ENCODE data around the gene ITFG2. TPM values are rescaled to one million over a fixed set of nuclear protein-coding genes. Genes with fewer than 3 reads are reported as not detected.

The ITFG2 gene
- total RNA-seq, 1 experiment from 2014 or later, result 24.6 TPM

DNA sequence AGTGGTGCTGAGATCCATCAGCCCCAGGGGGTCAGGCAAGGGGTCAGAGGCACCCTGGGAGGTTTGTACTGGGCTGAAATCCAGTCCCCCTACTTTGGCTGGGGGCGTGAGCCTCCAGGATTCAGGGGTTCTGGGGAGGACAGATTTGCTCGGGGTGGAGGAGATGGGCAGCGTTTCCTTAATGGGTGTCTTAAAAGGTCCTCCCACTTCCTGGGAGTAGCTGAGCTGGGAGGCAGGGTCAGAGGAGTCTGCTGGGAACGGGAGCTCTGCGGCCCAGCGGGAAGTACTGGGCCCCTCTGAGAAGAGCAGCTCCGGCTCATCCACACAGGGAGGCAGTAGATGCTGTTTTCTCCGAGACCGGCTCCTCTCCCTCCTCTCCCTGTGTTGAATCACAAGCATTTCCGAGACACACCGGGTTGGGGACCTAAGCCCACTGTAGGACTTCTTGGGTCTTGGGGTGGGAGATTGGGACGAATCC is 46.5 kb downstream of the ITFG2 start:
- Histone ChIP-seq H4K20me1 (ENCODE audit: insufficient read depth) (no peaks in the 10 kb centered on the region), H3K36me3 (ENCODE audit: control insufficient read depth in 1 of 2, insufficient read depth in 2 of 2, low read length in 2 of 2) (peaks cover 35 to 42% of the 10 kb centered on the region in 2 experiments; a peak in 3 of 4 replicates), H3K9me2 (ENCODE audit: insufficient read depth) (no peaks in the 10 kb centered on the region), H3K4me1 (ENCODE audit: control insufficient read depth in 1 of 2, insufficient read depth in 2 of 2, low read length in 2 of 2) (no peaks in the 10 kb centered on the region; a peak in 1 of 4 replicates), H3K4me3 (replicated peaks in 1 of 2; ENCODE audit: low read depth in 1 of 2, low read length in 2 of 2) (no peak overlapping the region), H3K27ac (ENCODE audit: low read depth, low read length) (no peak overlapping the region), H3K79me2 (ENCODE audit: insufficient read depth, low read length) (no peaks in the 10 kb centered on the region), H3K9me3 (ENCODE audit: control insufficient read depth in 1 of 2, insufficient read depth in 1 of 2, low read depth in 1 of 2, low read length in 2 of 2) (no peaks in the 10 kb centered on the region), H3K4me2 (ENCODE audit: low read length) (no peak overlapping the region), H3K27me3 (ENCODE audit: insufficient read depth, low read length) (no peaks in the 10 kb centered on the region), H2AFZ (ENCODE audit: low read depth, low read length, poor library complexity, severe bottlenecking) (no peak overlapping the region), H3K9ac (ENCODE audit: low read length) (no peak overlapping the region)
- ChIA-PET POLR2A (no interaction called here), CTCF (no interaction called here), RAD21 (ENCODE audit: low non-redundant PET in 1 of 2, low total read pairs in 2 of 2, uncharacterized antibody in 2 of 2, unreplicated experiment in 2 of 2) (no interaction called here)
- TF ChIP-seq FOSL1 (IDR thresholded peaks at IDR 0.05; ENCODE audit: low read depth) (no peak), EGR1 (IDR thresholded peaks at IDR 0.05; ENCODE audit: low read depth) (no peak), SIN3A (IDR thresholded peaks at IDR 0.05; ENCODE audit: low read depth) (no peak), POLR2AphosphoS5 (IDR thresholded peaks at IDR 0.05; ENCODE audit: low read depth, low read length) (no peak), ZFX (IDR thresholded peaks at IDR 0.05) (no peak), ZNF274 (IDR thresholded peaks at IDR 0.05; ENCODE audit: low read depth, low read length) (no peak), JUND (IDR thresholded peaks at IDR 0.05) (no peak), YY1 (IDR thresholded peaks at IDR 0.05; ENCODE audit: extremely low read depth, insufficient replicate concordance, low read depth, low read length) (no peak), RAD21 (IDR thresholded peaks at IDR 0.05; ENCODE audit: low read depth) (no peak)
- TF ChIP-seq, protein P1, sequence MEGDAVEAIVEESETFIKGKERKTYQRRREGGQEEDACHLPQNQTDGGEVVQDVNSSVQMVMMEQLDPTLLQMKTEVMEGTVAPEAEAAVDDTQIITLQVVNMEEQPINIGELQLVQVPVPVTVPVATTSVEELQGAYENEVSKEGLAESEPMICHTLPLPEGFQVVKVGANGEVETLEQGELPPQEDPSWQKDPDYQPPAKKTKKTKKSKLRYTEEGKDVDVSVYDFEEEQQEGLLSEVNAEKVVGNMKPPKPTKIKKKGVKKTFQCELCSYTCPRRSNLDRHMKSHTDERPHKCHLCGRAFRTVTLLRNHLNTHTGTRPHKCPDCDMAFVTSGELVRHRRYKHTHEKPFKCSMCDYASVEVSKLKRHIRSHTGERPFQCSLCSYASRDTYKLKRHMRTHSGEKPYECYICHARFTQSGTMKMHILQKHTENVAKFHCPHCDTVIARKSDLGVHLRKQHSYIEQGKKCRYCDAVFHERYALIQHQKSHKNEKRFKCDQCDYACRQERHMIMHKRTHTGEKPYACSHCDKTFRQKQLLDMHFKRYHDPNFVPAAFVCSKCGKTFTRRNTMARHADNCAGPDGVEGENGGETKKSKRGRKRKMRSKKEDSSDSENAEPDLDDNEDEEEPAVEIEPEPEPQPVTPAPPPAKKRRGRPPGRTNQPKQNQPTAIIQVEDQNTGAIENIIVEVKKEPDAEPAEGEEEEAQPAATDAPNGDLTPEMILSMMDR (IDR thresholded peaks at IDR 0.05 in 2 of 3, conservative IDR thresholded peaks at IDR 0.05 in 1 of 3; ENCODE audit: borderline replicate concordance in 1 of 3, insufficient read depth in 1 of 3, low read depth in 2 of 3, low read length in 2 of 3), result no peak
- TF ChIP-seq, protein P2, sequence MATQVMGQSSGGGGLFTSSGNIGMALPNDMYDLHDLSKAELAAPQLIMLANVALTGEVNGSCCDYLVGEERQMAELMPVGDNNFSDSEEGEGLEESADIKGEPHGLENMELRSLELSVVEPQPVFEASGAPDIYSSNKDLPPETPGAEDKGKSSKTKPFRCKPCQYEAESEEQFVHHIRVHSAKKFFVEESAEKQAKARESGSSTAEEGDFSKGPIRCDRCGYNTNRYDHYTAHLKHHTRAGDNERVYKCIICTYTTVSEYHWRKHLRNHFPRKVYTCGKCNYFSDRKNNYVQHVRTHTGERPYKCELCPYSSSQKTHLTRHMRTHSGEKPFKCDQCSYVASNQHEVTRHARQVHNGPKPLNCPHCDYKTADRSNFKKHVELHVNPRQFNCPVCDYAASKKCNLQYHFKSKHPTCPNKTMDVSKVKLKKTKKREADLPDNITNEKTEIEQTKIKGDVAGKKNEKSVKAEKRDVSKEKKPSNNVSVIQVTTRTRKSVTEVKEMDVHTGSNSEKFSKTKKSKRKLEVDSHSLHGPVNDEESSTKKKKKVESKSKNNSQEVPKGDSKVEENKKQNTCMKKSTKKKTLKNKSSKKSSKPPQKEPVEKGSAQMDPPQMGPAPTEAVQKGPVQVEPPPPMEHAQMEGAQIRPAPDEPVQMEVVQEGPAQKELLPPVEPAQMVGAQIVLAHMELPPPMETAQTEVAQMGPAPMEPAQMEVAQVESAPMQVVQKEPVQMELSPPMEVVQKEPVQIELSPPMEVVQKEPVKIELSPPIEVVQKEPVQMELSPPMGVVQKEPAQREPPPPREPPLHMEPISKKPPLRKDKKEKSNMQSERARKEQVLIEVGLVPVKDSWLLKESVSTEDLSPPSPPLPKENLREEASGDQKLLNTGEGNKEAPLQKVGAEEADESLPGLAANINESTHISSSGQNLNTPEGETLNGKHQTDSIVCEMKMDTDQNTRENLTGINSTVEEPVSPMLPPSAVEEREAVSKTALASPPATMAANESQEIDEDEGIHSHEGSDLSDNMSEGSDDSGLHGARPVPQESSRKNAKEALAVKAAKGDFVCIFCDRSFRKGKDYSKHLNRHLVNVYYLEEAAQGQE (IDR thresholded peaks at IDR 0.05; ENCODE audit: low read depth), result no peak
- DNase-seq (ENCODE audit: low read depth, low spot score) (no peak), ATAC-seq (no peak)
- intact Hi-C loops (cut with micrococcal nuclease), result no loop called here
- no TSS peak for BruUV-seq (replicated peaks)

Data from HCT116 (cell line).